Activated CD8-positive, alpha-beta T cell treated with anti-CD3 and anti-CD28 coated beads for 36 hours (primary cell): ENCODE data around the gene CACNA1C. TPM values are rescaled to one million over a fixed set of nuclear protein-coding genes. Genes with fewer than 3 reads are reported as not detected.

Experiments used
- ATAC-seq: fragments of 200-7000 bp; cut with Tn5 transposase; one replicate; pipeline ENCODE4 v1.10.0; 2021; ENCODE audit warnings: mild to moderate bottlenecking, moderate library complexity
- CTCF ChIA-PET: fragments of 350-600 bp; sonication (Branson Sonifier 250); formaldehyde crosslinking; loops from one replicate; lab custom pipeline; 2021; ENCODE audit warnings: antibody characterized with exemption; lab: Charles Lee
- POLR2A ChIA-PET: fragments of 350-600 bp; sonication (Branson Sonifier 250); formaldehyde crosslinking; loops from one replicate; lab custom pipeline; 2021; ENCODE audit warnings: antibody characterized with exemption; lab: Charles Lee
- DNase-seq: peaks from one replicate; pipeline ENCODE4 v3.0.0-alpha.2; 2020
- H3K27ac Mint-ChIP-seq: one replicate; pipeline ENCODE4 v1.8.0; 2021; ENCODE audit warnings: mild to moderate bottlenecking, mixed read lengths
- H3K27me3 Mint-ChIP-seq: one replicate; pipeline ENCODE4 v1.8.0; 2021; ENCODE audit warnings: mixed read lengths
- H3K36me3 Mint-ChIP-seq: one replicate; pipeline ENCODE4 v1.8.0; 2021; ENCODE audit warnings: low read depth, mixed read lengths
- H3K4me1 Mint-ChIP-seq: one replicate; pipeline ENCODE4 v1.8.0; 2021; ENCODE audit warnings: low read depth, mixed read lengths
- H3K4me3 Mint-ChIP-seq: one replicate; pipeline ENCODE4 v1.8.0; 2021; ENCODE audit warnings: mild to moderate bottlenecking, moderate library complexity, mixed read lengths
- H3K9me3 Mint-ChIP-seq: one replicate; pipeline ENCODE4 v1.8.0; 2021; ENCODE audit warnings: mixed read lengths
- CTCF ChIP-seq: fragments of 200-600 bp; IDR thresholded peaks from one replicate; pipeline ENCODE4 v1.8.0; 2022; ENCODE audit warnings: antibody characterized with exemption, mild to moderate bottlenecking
- intact Hi-C: fragments of 100-400 bp; cut with micrococcal nuclease; formaldehyde crosslinking; loops from one replicate; pipeline ENCODE4 v1.10.0; 2022
- total RNA-seq, 2 experiments: library from RNA; stranded (reverse); gene quantifications; one replicate each; pipeline ENCODE4 v1.2.3, GENCODE V29; 2021

The CACNA1C gene
- total RNA-seq, 2 experiments from 2014 or later = 0.02 to 0.05 TPM

GRCh38 chr12:2691006-2691344 lies 638.2 kb downstream of the CACNA1C start:
- TF ChIP-seq CTCF = peak; percentile 34
- ATAC-seq (peak; percentile 84), DNase-seq (peak; percentile 84)
- POLR2A ChIA-PET = interaction anchor here (1.0 to 1.7 kb wide), 7 partner anchors 8 to 1000 kb away, joined by 3 to 13 read pairs (median 4); partner anchors contain the start of genes ADIPOR2, FKBP4 and ITFG2
- peaks cover 32% of the 10 kb centered on the region for H3K4me1 Mint-ChIP-seq
- intact Hi-C loops = no loop called here
- H3K4me3 Mint-ChIP-seq = peak overlapping the region; percentile 82
- peak overlapping the region; percentile 90 for H3K27ac Mint-ChIP-seq
- H3K36me3 Mint-ChIP-seq = peaks cover 2% of the 10 kb centered on the region
- CTCF ChIA-PET = interaction anchor here (1.0 to 5.4 kb wide), 10 partner anchors 8 to 109 kb away, joined by 3 to 37 read pairs (median 4); partner anchors contain the start of gene FKBP4
- H3K9me3 Mint-ChIP-seq = no peaks in the 10 kb centered on the region
- no peaks in the 10 kb centered on the region for H3K27me3 Mint-ChIP-seq

- H3K9me3 Mint-ChIP-seq = no peaks in the 10 kb centered on the region
- DNase-seq = peak; percentile 66
- no peaks in the 10 kb centered on the region for H3K27me3 Mint-ChIP-seq
- TF ChIP-seq CTCF = no peak
- peak; percentile 75 for ATAC-seq
- H3K4me3 Mint-ChIP-seq = peak overlapping the region; percentile 82
- intact Hi-C loops = no loop called here
- ChIA-PET CTCF (interaction anchor here (0.8 to 5.4 kb wide), 12 partner anchors 8 to 109 kb away, joined by 3 to 37 read pairs (median 4); partner anchors contain the start of gene FKBP4), POLR2A (interaction anchor here (0.6 to 1.7 kb wide), 9 partner anchors 8 to 1001 kb away, joined by 3 to 13 read pairs (median 4); partner anchors contain the start of genes ADIPOR2, FKBP4 and ITFG2)
- peaks cover 2% of the 10 kb centered on the region for H3K36me3 Mint-ChIP-seq
- H3K27ac Mint-ChIP-seq = peak overlapping the region; percentile 90
- peaks cover 32% of the 10 kb centered on the region for H3K4me1 Mint-ChIP-seq
Measured at GRCh38 chr12:2691345-2692071, 638.7 kb downstream of the CACNA1C start.

- peak; percentile 50 for DNase-seq
- POLR2A ChIA-PET = interaction anchor here (0.6 to 1.7 kb wide), 9 partner anchors 8 to 1002 kb away, joined by 3 to 13 read pairs (median 3); partner anchors contain the start of genes ADIPOR2, FKBP4 and ITFG2
- intact Hi-C loops = no loop called here
- peak; percentile 36 for ATAC-seq
- H3K36me3 Mint-ChIP-seq = peaks cover 2% of the 10 kb centered on the region
- H3K27ac Mint-ChIP-seq = peak overlapping the region; percentile 88
- CTCF ChIA-PET = interaction anchor here (0.8 to 5.4 kb wide), 11 partner anchors 9 to 104 kb away, joined by 3 to 37 read pairs (median 4); partner anchors contain the start of gene FKBP4
- H3K4me3 Mint-ChIP-seq = peak overlapping the region; percentile 82
- peaks cover 32% of the 10 kb centered on the region for H3K4me1 Mint-ChIP-seq
- H3K9me3 Mint-ChIP-seq = no peaks in the 10 kb centered on the region
- TF ChIP-seq CTCF = no peak
- no peaks in the 10 kb centered on the region for H3K27me3 Mint-ChIP-seq
Measured at GRCh38 chr12:2692080-2692479, 639.3 kb downstream of the CACNA1C start.

- ChIA-PET CTCF (interaction anchor here (1.8 to 5.4 kb wide), 2 partner anchors 10 to 91 kb away, joined by 6 to 37 read pairs; no protein-coding TSS in a partner anchor), POLR2A (interaction anchor here (1.2 kb wide), 1 partner anchor 17 kb away, joined by 3 read pairs; no protein-coding TSS in a partner anchor)
- no peak for ATAC-seq
- Mint-ChIP-seq H3K27ac (no peak overlapping the region), H3K4me3 (peak overlapping the region; percentile 23), H3K27me3 (no peaks in the 10 kb centered on the region), H3K9me3 (no peaks in the 10 kb centered on the region), H3K4me1 (peaks cover 30% of the 10 kb centered on the region), H3K36me3 (peaks cover 2% of the 10 kb centered on the region)
- intact Hi-C loops = no loop called here
- peak; percentile 34 for DNase-seq
- peak; percentile 26 for TF ChIP-seq CTCF
Measured at GRCh38 chr12:2693244-2693860, 640.6 kb downstream of the CACNA1C start.
